GM18907 (cell line): ENCODE data around the gene BAG3.
A peak's percentile ranks its signal among the peaks of the same experiment; 100 is the strongest.

Experiments
- ATAC-seq: cut with Tn5 transposase; IDR thresholded peaks from one replicate; pipeline ENCODE4 v1.9.1; 2021; ENCODE audit warnings: mild to moderate bottlenecking, moderate library complexity; ENCODE audit not compliant: unreplicated experiment

The BAG3 gene

GRCh38 chr10:119725828-119726675, 74.9 kb downstream of the BAG3 start, which contains the start of gene INPP5F:
INPP5F (plus strand) TSS chr10:119726050; CDS start chr10:119726263, 213 bp downstream.
- peak; percentile 91 for ATAC-seq

- no peak for ATAC-seq
Measured at GRCh38 chr10:119726676-119727261, 75.6 kb downstream of the BAG3 start.
